ENCODE measurements around the gene UBXN1. TPM values are rescaled to one million over a fixed set of nuclear protein-coding genes. Genes with fewer than 3 reads are reported as not detected.

UBXN1 gene
- total and polyA plus RNA-seq, 10 of the 15 experiments (the other 5 are each of a cell fraction or from before 2014, with no cell fraction given) = 7.0 to 173 (median 106) TPM

- no peak for TF ChIP-seq ZBTB11 (CRISPR knock-in tag; IDR thresholded peaks at IDR 0.05)
- peak in 1 of 2 experiments; percentile 74; a peak in 2 of 4 replicates for TF ChIP-seq BHLHE40 (IDR thresholded peaks at IDR 0.05; ENCODE audit: borderline replicate concordance in 1 of 2, low read depth in 2 of 2, low read length in 1 of 2)
- peak; percentile 86; the same call in 1 of the 2 replicates for TF ChIP-seq ZBTB40 (IDR thresholded peaks at IDR 0.05; ENCODE audit: borderline replicate concordance)
- 0 out of 4 replicates have a peak, but pooled peaks of 1 of the 2 experiments have one; percentile 48 for TF ChIP-seq ETV6 (conservative IDR thresholded peaks at IDR 0.05 in 1 of 2, IDR thresholded peaks at IDR 0.05 in 1 of 2; ENCODE audit: borderline replicate concordance in 1 of 2, low read depth in 1 of 2)
- no peak for TF ChIP-seq NRF1 (conservative IDR thresholded peaks at IDR 0.05; ENCODE audit: low read depth, low read length)
- TF ChIP-seq ESRRA (IDR thresholded peaks at IDR 0.05; ENCODE audit: low read length) = no peak
- TF ChIP-seq KDM1A (IDR thresholded peaks at IDR 0.05; ENCODE audit: borderline replicate concordance) = no peak
- no peak for TF ChIP-seq SREBF2 (IDR thresholded peaks at IDR 0.05; ENCODE audit: low read length)
- no peak for TF ChIP-seq ATF3 (IDR thresholded peaks at IDR 0.05; ENCODE audit: borderline replicate concordance, extremely low read depth, low read depth, low read length)
- TF ChIP-seq KLF5 (IDR thresholded peaks at IDR 0.05; ENCODE audit: partially characterized antibody) = peak; percentile 18
- no peak for TF ChIP-seq ZNF622 (IDR thresholded peaks at IDR 0.05)
- no peak for TF ChIP-seq NR2C2 (IDR thresholded peaks at IDR 0.05; ENCODE audit: borderline replicate concordance, control insufficient read depth, insufficient read length, low read depth)
- no peak for TF ChIP-seq FOS (IDR thresholded peaks at IDR 0.05; ENCODE audit: borderline replicate concordance, extremely low read depth, insufficient read length)
- TF ChIP-seq CEBPZ (IDR thresholded peaks at IDR 0.05; ENCODE audit: low read depth, low read length) = no peak
- peak; percentile 40 for TF ChIP-seq CREM (IDR thresholded peaks at IDR 0.05; ENCODE audit: low read depth)
Measured at GRCh38 chr11:62671608-62672389, 7.1 kb downstream of the UBXN1 start, which contains the start of the genes LBHD1 and UQCC3 (continued).
